Measurements from ENCODE around the gene ATP2C2.

- TF ChIP-seq POLR2A (IDR thresholded peaks at IDR 0.05; ENCODE audit: low read depth, low read length): no peak
- TF ChIP-seq POLR2AphosphoS5 (IDR thresholded peaks at IDR 0.05; ENCODE audit: low read depth, low read length): no peak
- TF ChIP-seq TAF1 (IDR thresholded peaks at IDR 0.05; ENCODE audit: low read depth, low read length): no peak
- no peak for TF ChIP-seq PAX5 (IDR thresholded peaks at IDR 0.05; ENCODE audit: insufficient read depth, low read length, severe bottlenecking)
- no peak for TF ChIP-seq SPI1 (IDR thresholded peaks at IDR 0.05; ENCODE audit: low read depth, low read length)
- no peak for TF ChIP-seq POU2F2 (IDR thresholded peaks at IDR 0.05; ENCODE audit: low read depth, low read length)
Observed at GRCh38 chr16:84485255-84486010, 117.1 kb downstream of the ATP2C2 start.
